IPS DF 19.7 (cell line): Measurements from ENCODE around the gene PIGX.

ENCODE experiments used
- DNase-seq: peaks from one replicate; pipeline ENCODE4 v3.0.0-alpha.2; 2013; ENCODE audit warnings: low read depth, low spot score

Gene PIGX

GRCh38 chr3:196711838-196712513 lies at the start of gene PIGX, which contains the start of gene CEP19:
Gene PIGX, plus strand, starts transcription at chr3:196712377.
Gene CEP19, minus strand, starts transcription at chr3:196712250. Its CDS starts 3,593 bp downstream, at chr3:196708657.
- DNase-seq, result no peak

GRCh38 chr3:196662711-196663571 lies 49.2 kb upstream of the PIGX start:
- no peak for DNase-seq

- DNase-seq, result peak; percentile 72
Observed at GRCh38 chr3:196666001-196666867, 45.9 kb upstream of the PIGX start.

- DNase-seq, result no peak
Observed at GRCh38 chr3:196667056-196667825, 44.9 kb upstream of the PIGX start.

- no peak for DNase-seq
Observed at GRCh38 chr3:196670339-196670738, 41.8 kb upstream of the PIGX start.

- no peak for DNase-seq
Observed at GRCh38 chr3:196673632-196674031, 38.5 kb upstream of the PIGX start.

GRCh38 chr3:196677353-196677752 lies 34.8 kb upstream of the PIGX start:
- no peak for DNase-seq

- no peak for DNase-seq
Observed at GRCh38 chr3:196677931-196678330, 34.2 kb upstream of the PIGX start.

- no peak for DNase-seq
Observed at GRCh38 chr3:196684548-196685407, 27.4 kb upstream of the PIGX start.

- no peak for DNase-seq
Observed at GRCh38 chr3:196686436-196686835, 25.7 kb upstream of the PIGX start.

- DNase-seq, result no peak
Observed at GRCh38 chr3:196688349-196688748, 23.8 kb upstream of the PIGX start.

- DNase-seq, result no peak
Observed at GRCh38 chr3:196689941-196690660, 22.1 kb upstream of the PIGX start.

- no peak for DNase-seq
Observed at GRCh38 chr3:196691386-196691785, 20.8 kb upstream of the PIGX start.

GRCh38 chr3:196694202-196694638 lies 18.0 kb upstream of the PIGX start:
- DNase-seq, result no peak

GRCh38 chr3:196694941-196695848 lies 17.0 kb upstream of the PIGX start:
- no peak for DNase-seq

GRCh38 chr3:196695849-196696226 lies 16.3 kb upstream of the PIGX start:
- no peak for DNase-seq

- DNase-seq, result no peak
Observed at GRCh38 chr3:196697270-196697669, 14.9 kb upstream of the PIGX start.

GRCh38 chr3:196699749-196700148 lies 12.4 kb upstream of the PIGX start:
- no peak for DNase-seq
